HepG2 (cell line): ENCODE results near the gene SLX4. TPM values are rescaled to one million over a fixed set of nuclear protein-coding genes. Genes with fewer than 3 reads are reported as not detected.

Experiments used
- CTCF ChIP-seq: sonication (generic); formaldehyde crosslinking; IDR thresholded peaks from 2 replicates; pipeline ENCODE4 v1.5.0; 2020; ENCODE audit warnings: mild to moderate bottlenecking, missing genetic modification reagents, moderate library complexity
- ELF1 ChIP-seq: sonication (generic); formaldehyde crosslinking; IDR thresholded peaks from 2 replicates; pipeline ENCODE4 v1.4.0; 2020; ENCODE audit warnings: missing genetic modification reagents
- GATAD2A ChIP-seq: IDR thresholded peaks from 2 replicates; pipeline ENCODE4 v1.6.1; 2016
- HES4 ChIP-seq: sonication (generic); formaldehyde crosslinking; IDR thresholded peaks from 2 replicates; pipeline ENCODE4 v1.9.0; 2021; ENCODE audit warnings: mild to moderate bottlenecking, missing genetic modification reagents, borderline replicate concordance
- HNRNPUL1 ChIP-seq: fragments of 200-400 bp; formaldehyde crosslinking; IDR thresholded peaks from 2 replicates; pipeline ENCODE4 v1.6.1; 2017; ENCODE audit warnings: low read depth, mild to moderate bottlenecking, low read length, moderate library complexity
- MTF1 ChIP-seq: sonication (generic); formaldehyde crosslinking; IDR thresholded peaks from 2 replicates; pipeline ENCODE4 v1.5.0; 2020; ENCODE audit warnings: missing genetic modification reagents
- NKX3-1 ChIP-seq: sonication (generic); formaldehyde crosslinking; IDR thresholded peaks from 2 replicates; pipeline ENCODE4 v1.5.0; 2020; ENCODE audit warnings: missing genetic modification reagents
- RFX3 ChIP-seq: IDR thresholded peaks from 2 replicates; pipeline ENCODE4 v1.6.1; 2016; ENCODE audit warnings: missing biosample characterization, missing genetic modification reagents
- RXRB ChIP-seq: IDR thresholded peaks from 2 replicates; pipeline ENCODE4 v1.6.1; 2016; ENCODE audit warnings: borderline replicate concordance, missing genetic modification reagents, missing compliant biosample characterization
- SP4 ChIP-seq: sonication (generic); formaldehyde crosslinking; IDR thresholded peaks from 2 replicates; pipeline ENCODE4 v1.8.1; 2023; ENCODE audit warnings: mild to moderate bottlenecking, missing genetic modification reagents
- TAF1 ChIP-seq: sonication (generic); formaldehyde crosslinking; IDR thresholded peaks from 2 replicates; pipeline ENCODE4 v1.4.0; 2020; ENCODE audit warnings: missing genetic modification reagents
- TFDP1 ChIP-seq: IDR thresholded peaks from 2 replicates; pipeline ENCODE4 v1.6.1; 2016; ENCODE audit warnings: missing compliant biosample characterization, missing genetic modification reagents, borderline replicate concordance
- USF2 ChIP-seq, 2 experiments: sonication (generic) in 1 of 2; formaldehyde crosslinking in 1 of 2; IDR thresholded peaks; 2 replicates each; pipeline versions ENCODE4 v1.5.1 to v1.6.1; 2011 to 2020; ENCODE audit warnings: borderline replicate concordance in 1 of 2, low read depth in 1 of 2, low read length in 1 of 2, mild to moderate bottlenecking in 1 of 2, missing genetic modification reagents in 1 of 2, moderate library complexity in 1 of 2
- ZBTB25 ChIP-seq: IDR thresholded peaks from 2 replicates; pipeline ENCODE4 v1.6.1; 2018; ENCODE audit warnings: missing genetic modification reagents
- ZNF230 ChIP-seq: sonication (generic); formaldehyde crosslinking; IDR thresholded peaks from 2 replicates; pipeline ENCODE4 v1.4.0; 2020; ENCODE audit warnings: mild to moderate bottlenecking, missing genetic modification reagents
- ZNF333 ChIP-seq: sonication (generic); formaldehyde crosslinking; IDR thresholded peaks from 2 replicates; pipeline ENCODE4 v1.4.0; 2020; ENCODE audit warnings: mild to moderate bottlenecking, missing genetic modification reagents, borderline replicate concordance
- ZNF550 ChIP-seq: sonication (generic); formaldehyde crosslinking; IDR thresholded peaks from 2 replicates; pipeline ENCODE4 v1.4.0; 2020; ENCODE audit warnings: mild to moderate bottlenecking, missing genetic modification reagents, borderline replicate concordance
- ZNF644 ChIP-seq: IDR thresholded peaks from 2 replicates; pipeline ENCODE4 v1.6.1; 2016; ENCODE audit warnings: low read depth
- ZNF766 ChIP-seq: sonication (generic); formaldehyde crosslinking; IDR thresholded peaks from 2 replicates; pipeline ENCODE4 v1.5.0; 2020; ENCODE audit warnings: missing genetic modification reagents, borderline replicate concordance
- ZNF800 ChIP-seq: sonication (generic); formaldehyde crosslinking; IDR thresholded peaks from 2 replicates; pipeline ENCODE4 v1.4.0; 2020; ENCODE audit warnings: missing genetic modification reagents
- ZSCAN12 ChIP-seq: sonication (generic); formaldehyde crosslinking; IDR thresholded peaks from 2 replicates; pipeline ENCODE4 v1.9.0; 2021; ENCODE audit warnings: mild to moderate bottlenecking, missing genetic modification reagents
- ZSCAN30 ChIP-seq: sonication (generic); formaldehyde crosslinking; IDR thresholded peaks from 2 replicates; pipeline ENCODE4 v1.5.0; 2020; ENCODE audit warnings: mild to moderate bottlenecking, missing genetic modification reagents
- polyA plus RNA-seq, 8 experiments: library from polyadenylated mRNA; depleted of rRNA in 3 of 8; stranded (reverse) in 7 of 8; unstranded in 1 of 8; fragments of >200 nt; fragmentation: Illumina TruSeq in 4 of 8; extraction: Trizol in 4 of 8; gene quantifications; 2 replicates each; pipeline versions ENCODE4 v1.2.1 to v1.2.3, GENCODE V29; 2011 to 2016; ENCODE audit warnings: low read depth in 4 of 8, missing spikeins in 1 of 8, mixed read lengths in 1 of 8; ENCODE audit not compliant: insufficient read depth in 1 of 8
- total RNA-seq, 5 experiments: library from RNA; depleted of rRNA; stranded (reverse); fragments of >200 nt; fragmentation: Illumina TruSeq; extraction: Trizol; gene quantifications; 2 replicates each; pipeline ENCODE4 v1.2.3, GENCODE V29; 2016; ENCODE audit warnings: low read depth in 1 of 5

SLX4 gene
- total and polyA plus RNA-seq, 2 of the 13 experiments (the other 11 are each of a cell fraction or from before 2014, with no cell fraction given), result 1.1 to 3.6 TPM

- TF ChIP-seq CTCF, result no peak
- TF ChIP-seq ZSCAN30 (CRISPR knock-in tag), result no peak
- TF ChIP-seq TFDP1 (CRISPR knock-in tag), result 0 out of 2 replicates have a peak, but pooled peaks have one; percentile 10
- no peak for TF ChIP-seq HNRNPUL1
- no peak for TF ChIP-seq MTF1 (CRISPR knock-in tag)
- TF ChIP-seq ZNF333 (CRISPR knock-in tag), result no peak
- peak; percentile 29; the same call in 1 of the 2 replicates for TF ChIP-seq RXRB (CRISPR knock-in tag)
- TF ChIP-seq ZNF230 (CRISPR knock-in tag), result no peak
- no peak for TF ChIP-seq ZNF766 (CRISPR knock-in tag)
- TF ChIP-seq ELF1 (CRISPR knock-in tag), result no peak
- TF ChIP-seq ZNF550, result no peak
- TF ChIP-seq RFX3 (CRISPR knock-in tag), result no peak
- TF ChIP-seq USF2 (IDR thresholded peaks at IDR 0.05; ENCODE audit: low read depth, low read length), result no peak
- no peak for TF ChIP-seq USF2 (CRISPR knock-in tag; IDR thresholded peaks at IDR 0.05; ENCODE audit: borderline replicate concordance)
- no peak for TF ChIP-seq HES4 (CRISPR knock-in tag)
- no peak; the same call in 1 of the 2 replicates for TF ChIP-seq ZBTB25 (CRISPR knock-in tag)
- no peak for TF ChIP-seq SP4
- no peak for TF ChIP-seq NKX3-1
- TF ChIP-seq ZSCAN12 (CRISPR knock-in tag), result no peak
- no peak for TF ChIP-seq TAF1
- TF ChIP-seq ZNF800 (CRISPR knock-in tag), result no peak
- no peak for TF ChIP-seq ZNF644
- TF ChIP-seq GATAD2A (CRISPR knock-in tag), result peak; percentile 33; the same call in 1 of the 2 replicates
These were observed 1.3 kb downstream of the SLX4 start (continued) for GRCh38 chr16:3609895-3610697.
